Prostate gland (tissue), 2 donors: Measurements from ENCODE around the gene FHL3. TPM values are rescaled to one million over a fixed set of nuclear protein-coding genes. Genes with fewer than 3 reads are reported as not detected.

Source experiments
- DNase-seq: peaks from one replicate; pipeline ENCODE4 v3.0.0-alpha.2; 2019; ENCODE audit warnings: low spot score
- H3K27ac ChIP-seq, 2 donors: fragments of 200-600 bp; sonication (generic); 2 replicates each; pipeline ENCODE4 v1.5.1; 2017 to 2019
- H3K27me3 ChIP-seq: fragments of 200-600 bp; sonication (generic); replicated peaks from 2 replicates; pipeline ENCODE4 v1.5.1; 2019; ENCODE audit not compliant: insufficient read depth
- H3K36me3 ChIP-seq, 2 donors: fragments of 200-600 bp; sonication (generic); 1 replicate in 1 of 2; 2 replicates in 1 of 2; pipeline versions ENCODE4 v1.5.1 to v1.8.1; 2017 to 2019
- H3K4me1 ChIP-seq: fragments of 200-600 bp; sonication (generic); replicated peaks from 2 replicates; pipeline ENCODE4 v1.5.1; 2019
- H3K4me3 ChIP-seq, 2 donors: fragments of 200-600 bp; sonication (generic); 2 replicates each; pipeline ENCODE4 v1.5.1; 2017 to 2019
- H3K9me3 ChIP-seq: fragments of 200-600 bp; sonication (generic); 2 replicates; pipeline ENCODE4 v1.5.1; 2017
- CTCF ChIP-seq, 4 experiments: fragments of 200-600 bp in 2 of 4; fragments of 450-650 bp in 2 of 4; sonication (generic) in 2 of 4; IDR thresholded peaks; 1 replicate in 3 of 4; 2 replicates in 1 of 4; pipeline ENCODE4 v1.5.1; 2016 to 2019; ENCODE audit warnings: antibody characterized with exemption in 4 of 4, mild to moderate bottlenecking in 2 of 4, moderate library complexity in 2 of 4
- POLR2A ChIP-seq: fragments of 450-650 bp; IDR thresholded peaks from one replicate; pipeline ENCODE4 v1.6.1; 2016; ENCODE audit warnings: antibody characterized with exemption, mild to moderate bottlenecking
- POLR2AphosphoS5 ChIP-seq: sonication (generic); formaldehyde crosslinking; IDR thresholded peaks from one replicate; pipeline ENCODE4 v1.6.1; 2017; ENCODE audit warnings: antibody characterized with exemption
- WGBS: methylation state at CpG from one replicate; pipeline ENCODE4 v1.1.5; 2018; 5-methylcytosine and 5-hydroxymethylcytosine counted together
- intact Hi-C: fragments of 100-400 bp; cut with DNase I; formaldehyde crosslinking; loops from one replicate; pipeline ENCODE4 v1.14.2; 2022
- total RNA-seq, 2 donors: library from RNA; depleted of rRNA; stranded (reverse); fragments of >200 nt; gene quantifications; one replicate each; pipeline ENCODE4 v1.1.0, GENCODE V29; 2016

FHL3 gene
- total RNA-seq, 2 donors from 2014 or later = 14.2 to 40.6 TPM

- WGBS = 73% methylated on average over 2 of the region's 2 CpGs
- no peaks in the 10 kb centered on the region for H3K4me1 ChIP-seq
- H3K27me3 ChIP-seq = no peaks in the 10 kb centered on the region
- no peak for TF ChIP-seq POLR2A
- TF ChIP-seq POLR2AphosphoS5 = no peak
- no peak for TF ChIP-seq CTCF (IDR thresholded peaks at IDR 0.05)
- H3K27ac ChIP-seq = no peak overlapping the region
- intact Hi-C loops = no loop called here
- H3K9me3 ChIP-seq = no peaks in the 10 kb centered on the region
- DNase-seq = no peak
- H3K36me3 ChIP-seq = peaks cover 0 to 10% of the 10 kb centered on the region in 2 donors
- no peak overlapping the region for H3K4me3 ChIP-seq
These were observed 23.4 kb upstream of the FHL3 start for GRCh38 chr1:38028671-38029070.

GRCh38 chr1:38028105-38028591 lies 22.8 kb upstream of the FHL3 start:
- no peak for TF ChIP-seq POLR2AphosphoS5
- TF ChIP-seq POLR2A = no peak
- TF ChIP-seq CTCF (IDR thresholded peaks at IDR 0.05) = no peak
- no peak for DNase-seq
- intact Hi-C loops = no loop called here
- Histone ChIP-seq H3K9me3 (no peaks in the 10 kb centered on the region), H3K27me3 (no peaks in the 10 kb centered on the region), H3K4me3 (no peak overlapping the region), H3K27ac (peak overlapping the region in 1 of 2 donors; percentile 26), H3K36me3 (peaks cover 0 to 10% of the 10 kb centered on the region in 2 donors), H3K4me1 (no peaks in the 10 kb centered on the region)
- 55% methylated on average over 3 of the region's 3 CpGs for WGBS

- WGBS = 56% methylated on average over 16 of the region's 19 CpGs
- Histone ChIP-seq H3K4me1 (no peaks in the 10 kb centered on the region), H3K27ac (peak overlapping the region in 1 of 2 donors; percentile 26), H3K9me3 (no peaks in the 10 kb centered on the region), H3K27me3 (no peaks in the 10 kb centered on the region), H3K36me3 (peaks cover 0 to 10% of the 10 kb centered on the region in 2 donors), H3K4me3 (no peak overlapping the region)
- TF ChIP-seq CTCF (IDR thresholded peaks at IDR 0.05) (no peak), POLR2AphosphoS5 (no peak), POLR2A (no peak)
- DNase-seq = peak; percentile 87
- intact Hi-C loops = no loop called here
These were observed 22.1 kb upstream of the FHL3 start for GRCh38 chr1:38027201-38028104.

- no peaks in the 10 kb centered on the region for H3K9me3 ChIP-seq
- 58% methylated on average over 8 of the region's 8 CpGs for WGBS
- no peak overlapping the region for H3K4me3 ChIP-seq
- H3K36me3 ChIP-seq = peaks cover 0 to 10% of the 10 kb centered on the region in 2 donors
- H3K4me1 ChIP-seq = no peaks in the 10 kb centered on the region
- DNase-seq = peak; percentile 69
- no peaks in the 10 kb centered on the region for H3K27me3 ChIP-seq
- TF ChIP-seq CTCF (IDR thresholded peaks at IDR 0.05) = peak; percentile 30 to 87 (median 66)
- TF ChIP-seq POLR2A = no peak
- intact Hi-C loops = no loop called here
- H3K27ac ChIP-seq = no peak overlapping the region
These were observed 21.4 kb upstream of the FHL3 start for GRCh38 chr1:38026592-38027200.
